RWPE1 (cell line): Measurements from ENCODE around the gene NAA20.

Source experiments
- CTCF ChIA-PET: fragments of 350-600 bp; sonication (Branson Sonifier 250); formaldehyde crosslinking; extraction: SDS; loops from one replicate; lab custom pipeline; 2021; lab: Yijun Ruan, JAX
- POLR2A ChIA-PET: fragments of 400-600 bp; formaldehyde crosslinking; extraction: SDS; loops from one replicate; lab custom pipeline; 2020; ENCODE audit warnings: antibody characterized with exemption; ENCODE audit not compliant: low non-redundant PET; lab: Yijun Ruan, JAX
- DNase-seq: peaks from one replicate; pipeline ENCODE4 v3.0.0; 2012; ENCODE audit warnings: low spot score
- H3K27ac ChIP-seq: fragments of 450-650 bp; 2 replicates; pipeline ENCODE4 v1.5.1; 2017
- CTCF ChIP-seq: fragments of 450-650 bp; conservative IDR thresholded peaks from 2 replicates; pipeline ENCODE4 v1.5.1; 2017; ENCODE audit warnings: low read depth, mild to moderate bottlenecking

The NAA20 gene

GRCh38 chr20:20052074-20052970 is 35.2 kb downstream of the NAA20 start, which contains the start of the genes CFAP61 and CRNKL1:
TSS of gene CFAP61 (plus strand) at chr20:20052532. CDS start at chr20:20056654, 4,122 bp downstream.
TSS of gene CRNKL1 (minus strand) at chr20:20052466. CDS start at chr20:20052342, 124 bp downstream.
- POLR2A ChIA-PET, result no interaction called here
- peak; percentile 98 for DNase-seq
- TF ChIP-seq CTCF, result no peak
- CTCF ChIA-PET, result interaction anchor here (0.5 to 1.1 kb wide), 5 partner anchors 12 to 280 kb away, joined by 3 to 7 read pairs (median 4); no protein-coding TSS in a partner anchor
- peak within 1 kb of the TSS; percentile 83 for H3K27ac ChIP-seq

DNA sequence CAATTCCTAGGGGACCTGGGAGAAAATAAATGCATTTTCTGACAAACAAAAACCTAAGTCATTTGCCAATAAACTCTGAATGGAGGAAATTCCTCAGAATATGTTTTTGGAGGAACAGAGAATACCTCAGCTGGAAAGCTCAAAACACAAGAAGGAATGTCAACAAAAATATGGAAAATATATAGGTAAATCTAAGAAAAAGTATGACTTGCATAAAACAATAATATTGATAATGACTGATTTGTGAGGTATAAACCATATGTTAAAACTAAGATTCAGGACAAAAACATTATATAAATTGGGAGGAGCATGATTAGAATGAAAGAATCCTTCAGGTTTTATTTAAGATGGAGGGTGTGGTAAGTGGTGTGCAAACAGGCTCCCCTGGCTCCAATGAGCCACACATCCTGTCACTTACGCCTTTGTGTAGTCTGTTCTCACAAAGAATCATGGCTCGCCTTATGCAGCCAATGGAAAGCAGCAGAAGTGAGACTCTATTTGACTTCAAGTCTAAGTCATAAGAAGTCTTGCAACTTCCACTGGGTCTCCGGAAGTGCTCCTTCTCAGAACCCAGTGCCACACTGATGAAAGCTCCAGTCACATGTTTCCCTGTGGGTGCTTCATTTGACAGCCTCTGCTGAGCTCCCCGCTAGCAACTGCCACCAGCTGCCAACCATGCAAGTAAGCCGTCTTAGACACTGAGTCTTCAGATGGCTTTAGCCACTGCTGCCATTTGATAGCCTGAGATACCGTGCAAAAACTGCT is 43.3 kb downstream of the NAA20 start:
- H3K27ac ChIP-seq, result no peak overlapping the region
- ChIA-PET CTCF (no interaction called here), POLR2A (no interaction called here)
- DNase-seq, result no peak
- TF ChIP-seq CTCF, result no peak

DNA sequence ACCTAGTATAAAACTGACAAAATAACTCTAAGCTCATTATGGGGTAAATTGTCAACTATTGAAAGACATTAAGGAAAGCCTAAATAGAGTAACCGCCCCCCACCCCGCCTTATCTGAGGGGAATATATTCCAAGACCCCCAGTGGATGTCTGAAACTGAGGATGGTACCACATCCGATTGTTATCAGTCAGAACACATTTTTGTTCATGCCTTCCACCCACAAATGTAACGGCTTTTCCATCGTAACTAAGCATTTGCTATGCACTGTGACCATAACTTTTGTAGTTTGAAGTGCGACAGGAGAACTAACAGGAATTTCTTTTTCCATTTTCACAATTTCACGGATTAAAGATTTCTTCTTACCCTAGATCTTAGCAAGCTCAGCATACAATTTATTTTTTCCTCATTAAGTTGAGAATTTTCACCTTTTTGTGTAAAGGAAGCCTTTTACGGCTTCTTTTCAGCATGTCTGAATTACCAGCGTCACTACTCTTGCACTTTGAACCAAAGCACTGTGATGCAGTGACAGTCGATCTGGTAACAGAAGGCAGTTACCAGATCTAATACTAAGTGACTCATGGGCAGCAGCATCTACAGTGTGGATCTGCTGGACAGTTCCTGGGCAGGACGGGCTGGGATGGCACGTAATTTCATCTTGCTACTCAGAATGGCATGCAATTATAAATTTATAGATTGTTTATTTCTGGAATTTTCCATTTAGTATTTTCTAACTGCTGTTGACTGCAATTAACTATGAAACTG is 47.0 kb downstream of the NAA20 start:
- H3K27ac ChIP-seq, result no peak overlapping the region
- ChIA-PET CTCF (interaction anchor here (1.2 kb wide), 1 partner anchor 11 kb away, joined by 4 read pairs; no protein-coding TSS in a partner anchor), POLR2A (no interaction called here)
- no peak for DNase-seq
- TF ChIP-seq CTCF, result no peak

DNA sequence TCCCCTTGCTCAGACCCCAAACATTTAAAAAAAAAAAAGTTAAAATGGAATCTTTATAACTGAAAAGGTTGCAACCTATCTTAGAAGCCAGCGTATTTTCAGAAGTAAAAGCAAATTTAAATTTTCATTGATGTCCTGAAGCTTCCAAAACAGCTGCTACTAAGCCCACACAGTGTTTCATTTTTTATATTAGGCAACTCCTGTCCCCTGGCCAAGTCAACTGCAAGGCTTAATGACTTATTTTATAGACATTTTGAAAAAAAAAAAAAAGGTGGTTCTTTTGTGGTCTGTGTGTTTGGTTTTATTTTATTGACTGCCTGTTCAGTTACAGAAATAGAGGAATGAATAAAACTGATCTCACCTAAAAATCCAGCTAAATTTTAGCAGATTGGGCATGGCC is 48.2 kb downstream of the NAA20 start:
- CTCF ChIA-PET, result interaction anchor here (0.7 kb wide), 1 partner anchor 1320 kb away, joined by 6 read pairs; no protein-coding TSS in a partner anchor
- no peak overlapping the region for H3K27ac ChIP-seq
- DNase-seq, result no peak
- POLR2A ChIA-PET, result no interaction called here
- no peak for TF ChIP-seq CTCF

- no peak for TF ChIP-seq CTCF
- no peak for DNase-seq
- ChIA-PET POLR2A (no interaction called here), CTCF (no interaction called here)
- H3K27ac ChIP-seq, result no peak overlapping the region
Observed at GRCh38 chr20:20070871-20071726, 53.9 kb downstream of the NAA20 start.
